Liver (tissue), 9 donors: Measurements from ENCODE around the gene TUNAR. TPM values are rescaled to one million over a fixed set of nuclear protein-coding genes. Genes with fewer than 3 reads are reported as not detected.

Experiments used
- DNase-seq: peaks from one replicate; pipeline ENCODE4 v3.0.0-alpha.2; 2017; ENCODE audit warnings: low spot score
- H3K27ac ChIP-seq, 2 donors: one replicate each; pipeline ENCODE4 v1.7.0; 2013; ENCODE audit warnings: inconsistent platforms in 2 of 2, low read length in 2 of 2, control low read depth in 1 of 2, low read depth in 1 of 2, mild to moderate bottlenecking in 1 of 2
- H3K27me3 ChIP-seq, 4 donors: one replicate each; pipeline versions ENCODE4 v1.6.1 to v1.7.0; 2013; ENCODE audit warnings: low read length in 3 of 4, inconsistent platforms in 1 of 4, mild to moderate bottlenecking in 1 of 4, moderate library complexity in 1 of 4; ENCODE audit not compliant: control insufficient read depth in 4 of 4, insufficient read depth in 4 of 4
- H3K36me3 ChIP-seq, 4 donors: one replicate each; pipeline versions ENCODE4 v1.6.1 to v1.7.0; 2013; ENCODE audit warnings: low read length in 3 of 4, mild to moderate bottlenecking in 3 of 4, low read depth in 1 of 4, moderate library complexity in 1 of 4; ENCODE audit not compliant: control insufficient read depth in 4 of 4, insufficient read depth in 3 of 4
- H3K4me1 ChIP-seq, 4 donors: one replicate each; pipeline versions ENCODE4 v1.6.1 to v1.7.0; 2013; ENCODE audit warnings: low read length in 3 of 4, mild to moderate bottlenecking in 3 of 4, moderate library complexity in 1 of 4; ENCODE audit not compliant: control insufficient read depth in 4 of 4, insufficient read depth in 4 of 4
- H3K4me3 ChIP-seq, 3 donors: one replicate each; pipeline versions ENCODE4 v1.6.1 to v1.7.0; 2013; ENCODE audit warnings: low read length in 3 of 3, control low read depth in 1 of 3, low read depth in 1 of 3, mild to moderate bottlenecking in 1 of 3
- H3K9ac ChIP-seq, 2 donors: one replicate each; pipeline ENCODE4 v1.7.0; 2013; ENCODE audit warnings: low read length in 2 of 2, mild to moderate bottlenecking in 2 of 2, moderate library complexity in 2 of 2, control low read depth in 1 of 2, low read depth in 1 of 2
- H3K9me3 ChIP-seq, 4 donors: one replicate each; pipeline versions ENCODE4 v1.6.1 to v1.7.0; 2013; ENCODE audit warnings: low read length in 3 of 4; ENCODE audit not compliant: control insufficient read depth in 4 of 4
- ATF3 ChIP-seq: IDR thresholded peaks from 2 replicates; pipeline ENCODE4 v1.6.1; 2016; ENCODE audit warnings: antibody characterized with exemption
- CTCF ChIP-seq: fragments of 150-350 bp; IDR thresholded peaks from 2 replicates; pipeline ENCODE4 v1.5.1; 2017; ENCODE audit warnings: improper control_type of control experiment, low read depth, low read length; ENCODE audit not compliant: missing input control
- EGR1 ChIP-seq, 2 donors: IDR thresholded peaks; 2 replicates each; pipeline ENCODE4 v1.6.1; 2016 to 2018; ENCODE audit warnings: antibody characterized with exemption in 2 of 2, low read depth in 2 of 2
- FOXA1 ChIP-seq: IDR thresholded peaks from 2 replicates; pipeline ENCODE4 v1.6.1; 2016; ENCODE audit warnings: antibody characterized with exemption
- FOXA2 ChIP-seq: IDR thresholded peaks from 2 replicates; pipeline ENCODE4 v1.6.1; 2016; ENCODE audit warnings: antibody characterized with exemption
- GABPA ChIP-seq, 2 donors: IDR thresholded peaks in 1 of 2; conservative IDR thresholded peaks in 1 of 2; 2 replicates each; pipeline ENCODE4 v1.6.1; 2016; ENCODE audit warnings: antibody characterized with exemption in 2 of 2, mild to moderate bottlenecking in 1 of 2, moderate library complexity in 1 of 2
- HNF4A ChIP-seq, 2 donors: conservative IDR thresholded peaks; 2 replicates each; pipeline ENCODE4 v1.6.1; 2016; ENCODE audit warnings: antibody characterized with exemption in 2 of 2, mild to moderate bottlenecking in 2 of 2
- HNF4G ChIP-seq: IDR thresholded peaks from 2 replicates; pipeline ENCODE4 v1.6.1; 2016; ENCODE audit warnings: antibody characterized with exemption
- JUND ChIP-seq, 2 donors: IDR thresholded peaks; 2 replicates each; pipeline ENCODE4 v1.6.1; 2016; ENCODE audit warnings: antibody characterized with exemption in 2 of 2
- MAX ChIP-seq: IDR thresholded peaks from 2 replicates; pipeline ENCODE4 v1.6.1; 2016; ENCODE audit warnings: antibody characterized with exemption
- NR2F2 ChIP-seq: IDR thresholded peaks from 2 replicates; pipeline ENCODE4 v1.6.1; 2016; ENCODE audit warnings: antibody characterized with exemption
- RAD21 ChIP-seq, 2 donors: IDR thresholded peaks; 2 replicates each; pipeline ENCODE4 v1.6.1; 2016; ENCODE audit warnings: antibody characterized with exemption in 2 of 2, mild to moderate bottlenecking in 2 of 2
- REST ChIP-seq: IDR thresholded peaks from 2 replicates; pipeline ENCODE4 v1.6.1; 2016; ENCODE audit warnings: antibody characterized with exemption, mild to moderate bottlenecking
- RXRA ChIP-seq, 2 donors: IDR thresholded peaks; 2 replicates each; pipeline ENCODE4 v1.6.1; 2017 to 2018; ENCODE audit warnings: antibody characterized with exemption in 2 of 2, mild to moderate bottlenecking in 1 of 2
- SP1 ChIP-seq: IDR thresholded peaks from 2 replicates; pipeline ENCODE4 v1.6.1; 2018; ENCODE audit warnings: antibody characterized with exemption, mild to moderate bottlenecking
- TAF1 ChIP-seq: conservative IDR thresholded peaks from 2 replicates; pipeline ENCODE4 v1.6.1; 2016; ENCODE audit warnings: antibody characterized with exemption, mild to moderate bottlenecking
- YY1 ChIP-seq: IDR thresholded peaks from 2 replicates; pipeline ENCODE4 v1.6.1; 2016; ENCODE audit warnings: antibody characterized with exemption, mild to moderate bottlenecking
- ZBTB33 ChIP-seq: IDR thresholded peaks from 2 replicates; pipeline ENCODE4 v1.6.1; 2016; ENCODE audit warnings: antibody characterized with exemption
- WGBS: extraction: QIAGEN DNeasy Blood & Tissue Kit; methylation state at CpG from one replicate; pipeline ENCODE4 v1.1.7; 2013; 5-methylcytosine and 5-hydroxymethylcytosine counted together
- polyA plus RNA-seq, 2 donors: library from polyadenylated mRNA; stranded (reverse) in 1 of 2; unstranded in 1 of 2; fragments of 200-250 nt in 1 of 2; fragments of >200 nt in 1 of 2; fragmentation: Nextera tagmentation in 1 of 2; extraction: Ambion mirVana in 1 of 2; gene quantifications; one replicate each; pipeline versions ENCODE4 v1.2.1 to v1.2.3, GENCODE V29; 2013 to 2015
- total RNA-seq, 2 donors: library from RNA; depleted of rRNA; stranded (reverse); fragments of >200 nt; gene quantifications; one replicate each; pipeline ENCODE4 v1.2.3, GENCODE V29; 2014
- donor health status: healthy.
- donor health status: healthy.
- donor health status: healthy.
- donor health status: healthy.
- donor health status: healthy.

Gene TUNAR
- total and polyA plus RNA-seq, 4 donors = 0.14 TPM; not detected in 3

GRCh38 chr14:95911456-95911855 is 34.8 kb downstream of the TUNAR start:
- WGBS = 94% methylated on average over 7 of the region's 7 CpGs
- no peak for DNase-seq
- TF ChIP-seq RAD21 (IDR thresholded peaks at IDR 0.05) = no peak
- no peak for TF ChIP-seq SP1
- TF ChIP-seq HNF4G = no peak
- no peak for TF ChIP-seq FOXA1
- TF ChIP-seq GABPA (IDR thresholded peaks at IDR 0.05 in 1 of 2, conservative IDR thresholded peaks at IDR 0.05 in 1 of 2) = no peak
- no peak for TF ChIP-seq HNF4A (conservative IDR thresholded peaks at IDR 0.05)
- no peak for TF ChIP-seq ZBTB33
- no peak for TF ChIP-seq NR2F2
- TF ChIP-seq TAF1 = no peak
- no peak for TF ChIP-seq YY1
- no peak for TF ChIP-seq RXRA (IDR thresholded peaks at IDR 0.05)
- no peak for TF ChIP-seq MAX
- no peak for TF ChIP-seq REST
- TF ChIP-seq CTCF = no peak
- no peak for TF ChIP-seq FOXA2
- no peak for TF ChIP-seq ATF3
- no peak for TF ChIP-seq EGR1 (IDR thresholded peaks at IDR 0.05; ENCODE audit: low read depth in 2 of 2)
- no peak for TF ChIP-seq JUND (IDR thresholded peaks at IDR 0.05)
- Histone ChIP-seq H3K27ac (no peak overlapping the region), H3K9ac (no peak overlapping the region), H3K4me3 (no peak overlapping the region), H3K4me1 (no peaks in the 10 kb centered on the region), H3K9me3 (no peaks in the 10 kb centered on the region), H3K36me3 (no peaks in the 10 kb centered on the region), H3K27me3 (peaks cover 0 to 10% (median 0%) of the 10 kb centered on the region in 4 donors)
